ENCODE measurements around the gene MYO7A.

The MYO7A gene

DNA sequence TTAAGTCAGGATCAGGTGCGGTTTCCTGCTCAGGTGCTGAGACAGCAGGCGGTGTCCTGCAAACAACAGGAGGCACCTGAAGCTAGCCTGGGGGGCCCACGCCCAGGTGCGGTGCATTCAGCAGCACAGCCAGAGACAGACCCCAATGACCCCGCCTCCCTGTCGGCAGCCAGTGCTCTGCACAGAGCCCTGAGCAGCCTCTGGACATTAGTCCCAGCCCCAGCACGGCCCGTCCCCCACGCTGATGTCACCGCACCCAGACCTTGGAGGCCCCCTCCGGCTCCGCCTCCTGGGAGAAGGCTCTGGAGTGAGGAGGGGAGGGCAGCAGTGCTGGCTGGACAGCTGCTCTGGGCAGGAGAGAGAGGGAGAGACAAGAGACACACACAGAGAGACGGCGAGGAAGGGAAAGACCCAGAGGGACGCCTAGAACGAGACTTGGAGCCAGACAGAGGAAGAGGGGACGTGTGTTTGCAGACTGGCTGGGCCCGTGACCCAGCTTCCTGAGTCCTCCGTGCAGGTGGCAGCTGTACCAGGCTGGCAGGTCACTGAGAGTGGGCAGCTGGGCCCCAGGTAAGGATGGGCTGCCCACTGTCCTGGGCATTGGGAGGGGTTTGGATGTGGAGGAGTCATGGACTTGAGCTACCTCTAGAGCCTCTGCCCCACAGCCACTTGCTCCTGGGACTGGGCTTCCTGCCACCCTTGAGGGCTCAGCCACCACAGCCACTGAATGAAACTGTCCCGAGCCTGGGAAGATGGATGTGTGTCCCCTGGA, at the start of gene MYO7A:
MYO7A (plus strand) TSS at position 327 of the 772 bp plus-strand sequence. CDS start 2,389 bp downstream, outside the sequence.
- in situ Hi-C loops (cut with MboI; ENCODE audit: low pct_unique_long_range_greater_than_20kb, low sequenced_read_pairs, unreplicated experiment), result no loop called here
- TF ChIP-seq, protein P1, sequence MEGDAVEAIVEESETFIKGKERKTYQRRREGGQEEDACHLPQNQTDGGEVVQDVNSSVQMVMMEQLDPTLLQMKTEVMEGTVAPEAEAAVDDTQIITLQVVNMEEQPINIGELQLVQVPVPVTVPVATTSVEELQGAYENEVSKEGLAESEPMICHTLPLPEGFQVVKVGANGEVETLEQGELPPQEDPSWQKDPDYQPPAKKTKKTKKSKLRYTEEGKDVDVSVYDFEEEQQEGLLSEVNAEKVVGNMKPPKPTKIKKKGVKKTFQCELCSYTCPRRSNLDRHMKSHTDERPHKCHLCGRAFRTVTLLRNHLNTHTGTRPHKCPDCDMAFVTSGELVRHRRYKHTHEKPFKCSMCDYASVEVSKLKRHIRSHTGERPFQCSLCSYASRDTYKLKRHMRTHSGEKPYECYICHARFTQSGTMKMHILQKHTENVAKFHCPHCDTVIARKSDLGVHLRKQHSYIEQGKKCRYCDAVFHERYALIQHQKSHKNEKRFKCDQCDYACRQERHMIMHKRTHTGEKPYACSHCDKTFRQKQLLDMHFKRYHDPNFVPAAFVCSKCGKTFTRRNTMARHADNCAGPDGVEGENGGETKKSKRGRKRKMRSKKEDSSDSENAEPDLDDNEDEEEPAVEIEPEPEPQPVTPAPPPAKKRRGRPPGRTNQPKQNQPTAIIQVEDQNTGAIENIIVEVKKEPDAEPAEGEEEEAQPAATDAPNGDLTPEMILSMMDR (IDR thresholded peaks at IDR 0.05; ENCODE audit: extremely low read depth, insufficient read depth, missing control alignments), result no peak
- DNase-seq (ENCODE audit: low spot score), result no peak

DNA sequence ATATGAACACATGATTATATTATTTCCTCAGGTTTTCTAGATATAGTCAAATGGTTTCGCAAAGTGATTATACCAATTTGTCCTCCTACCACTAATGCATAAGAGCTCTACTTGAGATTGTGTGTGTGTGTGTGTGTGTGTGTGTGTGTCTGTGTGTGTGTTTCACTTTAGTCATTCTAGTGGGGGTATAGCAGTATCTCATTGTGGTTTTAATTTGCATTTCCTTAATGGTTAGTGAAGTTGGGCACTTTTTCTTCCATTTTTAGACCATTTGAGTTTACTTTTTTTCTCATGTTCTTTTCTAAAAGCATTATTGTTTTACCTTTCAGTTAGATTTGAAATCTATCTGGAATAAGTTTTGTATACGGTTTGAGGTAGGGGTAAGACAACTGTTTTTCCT, 48.4 kb upstream of the MYO7A start:
- TF ChIP-seq, protein P1 (IDR thresholded peaks at IDR 0.05; ENCODE audit: extremely low read depth, insufficient read depth, missing control alignments), result no peak
- in situ Hi-C loops (cut with MboI; ENCODE audit: low pct_unique_long_range_greater_than_20kb, low sequenced_read_pairs, unreplicated experiment), result no loop called here
- no peak for DNase-seq (ENCODE audit: low spot score)

DNA sequence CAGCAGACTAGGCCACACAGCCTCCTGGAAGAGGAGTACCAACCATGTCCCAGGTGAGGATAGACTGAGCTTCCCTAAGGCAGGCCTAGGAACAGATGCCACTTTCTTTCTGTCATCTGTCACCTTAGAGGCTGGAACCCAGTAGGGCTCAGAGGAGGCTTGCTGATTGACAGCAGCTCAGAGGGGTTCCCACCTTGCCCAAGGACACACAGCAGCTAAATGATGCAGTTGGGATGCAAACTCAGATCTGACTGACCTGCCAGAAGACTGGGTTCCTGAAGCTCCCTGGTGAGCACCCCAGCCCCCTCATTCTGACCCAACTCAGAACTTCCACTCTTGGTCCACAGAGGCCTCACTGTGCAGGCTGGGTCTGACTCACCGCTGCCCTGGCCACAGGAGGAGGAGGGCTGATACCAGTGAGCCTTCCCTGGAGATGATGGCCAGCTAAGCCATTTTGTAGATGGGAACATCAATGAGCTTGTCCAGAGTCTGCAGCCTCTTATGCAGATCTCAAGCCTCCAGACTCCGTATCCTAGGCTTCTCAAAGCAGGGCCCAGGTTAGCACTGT, 47.3 kb upstream of the MYO7A start:
- DNase-seq (ENCODE audit: low spot score), result no peak
- in situ Hi-C loops (cut with MboI; ENCODE audit: low pct_unique_long_range_greater_than_20kb, low sequenced_read_pairs, unreplicated experiment), result no loop called here
- TF ChIP-seq, protein P1 (IDR thresholded peaks at IDR 0.05; ENCODE audit: extremely low read depth, insufficient read depth, missing control alignments), result no peak

DNA sequence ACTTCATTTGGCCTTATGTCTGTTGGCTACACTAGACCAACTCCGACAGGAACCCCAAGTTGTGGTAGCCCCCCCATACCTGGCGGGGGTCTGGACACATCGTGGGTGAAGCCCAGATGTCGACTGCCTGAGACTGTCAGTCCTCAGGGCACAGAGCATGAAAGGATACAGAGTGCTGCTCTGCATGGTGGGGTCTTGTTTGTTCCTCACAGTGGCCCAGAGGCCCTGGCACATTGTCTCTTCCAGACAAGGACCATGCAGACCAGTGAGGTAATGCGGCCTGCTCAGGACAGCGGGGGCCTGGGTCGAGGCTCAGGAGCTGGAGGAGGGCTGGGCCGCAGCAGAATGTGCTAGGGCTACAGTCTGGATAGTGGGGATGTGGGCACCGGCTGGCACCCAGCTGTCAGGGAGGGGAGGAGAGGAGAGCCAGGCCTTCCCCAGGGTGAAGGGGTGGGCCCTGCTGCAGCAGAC, 46.6 kb upstream of the MYO7A start:
- DNase-seq (ENCODE audit: low spot score), result no peak
- in situ Hi-C loops (cut with MboI; ENCODE audit: low pct_unique_long_range_greater_than_20kb, low sequenced_read_pairs, unreplicated experiment), result no loop called here
- TF ChIP-seq, protein P1 (IDR thresholded peaks at IDR 0.05; ENCODE audit: extremely low read depth, insufficient read depth, missing control alignments), result no peak

DNA sequence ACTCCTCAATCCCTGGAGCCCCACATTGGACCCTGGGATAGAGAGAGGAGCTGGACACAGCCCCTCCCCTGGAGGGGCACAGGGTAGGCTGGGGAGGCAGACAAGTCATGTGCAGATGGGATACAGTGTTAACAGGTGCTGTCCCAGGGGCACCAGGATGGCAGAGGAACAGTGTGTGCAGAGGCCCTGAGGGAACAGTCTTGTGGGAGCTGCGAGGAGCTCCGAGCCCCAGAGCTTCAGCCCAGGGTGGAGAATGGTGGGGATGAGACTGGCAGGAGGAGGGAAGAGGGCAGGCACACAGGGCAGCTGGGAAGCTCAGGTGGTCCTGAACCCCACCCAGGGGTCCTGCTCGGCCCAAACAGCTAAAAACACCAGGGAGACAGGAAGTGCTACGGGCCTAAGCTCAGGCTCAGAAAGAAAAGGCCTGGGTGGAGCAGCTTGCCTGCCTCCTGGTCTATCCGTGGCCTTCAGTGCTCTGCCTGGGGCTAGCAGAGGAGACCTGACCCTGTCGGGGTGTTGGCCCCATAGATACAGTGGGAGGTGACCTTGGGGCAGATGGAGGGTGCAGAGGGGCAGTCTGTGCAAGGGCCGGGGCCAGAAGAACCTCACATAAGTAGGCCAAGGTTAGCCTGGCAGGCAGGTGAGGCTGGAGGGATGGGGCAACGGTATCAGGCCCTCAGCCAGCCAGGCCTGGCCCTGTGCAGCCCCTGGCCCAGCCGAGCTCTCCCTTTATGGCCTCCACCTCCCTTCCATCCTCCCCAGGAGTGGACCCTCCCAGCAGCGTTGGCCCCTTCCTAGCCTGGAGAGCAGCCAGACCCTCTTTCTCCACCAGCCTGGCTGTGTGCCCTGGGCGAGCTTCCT, 45.8 kb upstream of the MYO7A start:
- no peak for DNase-seq (ENCODE audit: low spot score)
- in situ Hi-C loops (cut with MboI; ENCODE audit: low pct_unique_long_range_greater_than_20kb, low sequenced_read_pairs, unreplicated experiment), result no loop called here
- TF ChIP-seq, protein P1 (IDR thresholded peaks at IDR 0.05; ENCODE audit: extremely low read depth, insufficient read depth, missing control alignments), result no peak

DNA sequence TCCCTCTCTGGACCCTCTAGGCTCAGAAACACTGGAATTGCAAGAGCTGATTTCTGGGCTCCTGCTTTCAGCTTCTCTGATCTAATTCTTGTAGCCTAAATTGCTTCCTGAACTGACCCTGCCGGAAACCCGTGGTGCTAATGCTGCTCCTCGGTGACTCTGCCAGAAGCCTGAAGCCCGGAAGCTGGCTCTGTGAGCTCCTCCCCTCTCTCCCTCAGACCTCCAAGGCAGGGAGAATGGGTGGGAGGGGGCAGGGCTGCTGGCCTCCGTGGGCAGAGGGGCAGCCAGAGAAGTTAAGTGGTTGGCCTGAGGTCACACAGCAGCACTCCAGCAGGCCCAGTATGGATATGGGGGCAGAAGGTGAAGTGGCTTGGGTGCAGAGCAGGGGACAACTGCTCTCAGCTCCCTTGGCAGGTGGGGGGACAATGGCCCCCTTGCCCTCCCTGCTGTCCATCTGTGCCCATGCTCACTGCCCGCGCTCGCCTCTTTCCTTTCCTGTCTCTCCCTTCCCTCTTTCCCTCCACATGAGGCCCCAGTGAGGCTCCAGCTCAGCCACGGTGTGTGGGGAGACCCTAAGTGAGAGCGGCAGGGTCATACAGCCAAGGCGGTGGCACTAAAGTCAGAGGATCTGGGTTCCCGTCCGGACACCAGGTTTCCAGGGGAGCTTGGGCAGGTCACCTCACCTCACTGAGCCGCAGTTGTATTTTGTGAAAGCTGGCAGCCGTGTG, 45.0 kb upstream of the MYO7A start:
- in situ Hi-C loops (cut with MboI; ENCODE audit: low pct_unique_long_range_greater_than_20kb, low sequenced_read_pairs, unreplicated experiment), result no loop called here
- no peak for DNase-seq (ENCODE audit: low spot score)
- TF ChIP-seq, protein P1 (IDR thresholded peaks at IDR 0.05; ENCODE audit: extremely low read depth, insufficient read depth, missing control alignments), result no peak
